Right lobe of liver (tissue), 6 donors: ENCODE data around the gene MDFI. TPM values are rescaled to one million over a fixed set of nuclear protein-coding genes. Genes with fewer than 3 reads are reported as not detected.
A peak's percentile ranks its signal among the peaks of the same experiment; 100 is the strongest.

Experiments
- ATAC-seq, 4 donors: fragments of 200-7000 bp; cut with Tn5 transposase; one replicate each; pipeline ENCODE4 v1.9.1; 2020; ENCODE audit warnings: mild to moderate bottlenecking in 4 of 4, moderate library complexity in 4 of 4
- DNase-seq, 3 donors: peaks; one replicate each; pipeline ENCODE4 v3.0.0-alpha.2; 2020
- H3K27ac ChIP-seq, 3 donors: fragments of 200-600 bp; one replicate each; pipeline ENCODE4 v1.8.0; 2022
- H3K27me3 ChIP-seq, 2 donors: fragments of 200-600 bp; one replicate each; pipeline ENCODE4 v1.8.0; 2022
- H3K36me3 ChIP-seq, 4 donors: fragments of 200-600 bp; sonication (generic) in 1 of 4; one replicate each; pipeline versions ENCODE4 v1.5.1 to v1.8.0; 2017 to 2022; ENCODE audit warnings: control low read depth in 1 of 4
- H3K4me1 ChIP-seq, 4 donors: fragments of 200-600 bp; sonication (generic) in 1 of 4; one replicate each; pipeline versions ENCODE4 v1.5.1 to v1.8.0; 2017 to 2022; ENCODE audit warnings: control low read depth in 1 of 4
- H3K4me3 ChIP-seq, 3 donors: fragments of 200-600 bp; one replicate each; pipeline ENCODE4 v1.8.0; 2022
- H3K9me3 ChIP-seq, 4 donors: fragments of 200-600 bp; sonication (generic) in 1 of 4; one replicate each; pipeline versions ENCODE4 v1.5.1 to v1.8.0; 2017 to 2022; ENCODE audit warnings: control low read depth in 1 of 4
- POLR2A ChIP-seq: fragments of 450-650 bp; IDR thresholded peaks from one replicate; pipeline ENCODE4 v1.6.1; 2017; ENCODE audit warnings: antibody characterized with exemption, mild to moderate bottlenecking
- WGBS: methylation state at CpG from one replicate; pipeline ENCODE4 v1.1.6; 2018; ENCODE audit warnings: low coverage, low lambda C conversion rate; ENCODE audit not compliant: insufficient coverage; ENCODE audit errors: missing lambda C conversion rate; 5-methylcytosine and 5-hydroxymethylcytosine counted together
- intact Hi-C, 2 donors: fragments of 100-400 bp; cut with DNase I; formaldehyde crosslinking; loops; one replicate each; pipeline versions ENCODE4 v1.11.2 to v1.14.1; 2022
- long read RNA-seq: library from polyadenylated mRNA; unstranded; transcript quantifications from one replicate; pipeline ENCODE4 v2.0.0, GENCODE V29; 2019
- total RNA-seq, 6 experiments: library from RNA; depleted of rRNA in 2 of 6; stranded (reverse); fragments of >200 nt in 2 of 6; fragmentation: NEBNext Ultra II Directional in 3 of 6; extraction: Animal tissue kit (Norgen Biotek cat#: 25700) in 3 of 6; gene quantifications; one replicate each; pipeline versions ENCODE4 v1.1.0 to v1.2.4, GENCODE V29; 2016 to 2023
- TF ChIP-seq, protein P1 (sequence below), 4 donors: fragments of 200-600 bp in 3 of 4; fragments of 450-650 bp in 1 of 4; IDR thresholded peaks; one replicate each; pipeline versions ENCODE4 v1.5.1 to v1.8.0; 2016 to 2022; ENCODE audit warnings: antibody characterized with exemption in 4 of 4, mild to moderate bottlenecking in 2 of 4
- donor health status: DM: no; HTN: yes; CAD: no.
- donor health status: DM: no; HTN: no; CAD: no.
- donor health status: DM: no; HTN: no; CAD: no.
- donor health status: DM: no; HTN: yes; CAD: no.
- donor health status: DM: no; HTN: yes; CAD: no.

MDFI gene, protein sequence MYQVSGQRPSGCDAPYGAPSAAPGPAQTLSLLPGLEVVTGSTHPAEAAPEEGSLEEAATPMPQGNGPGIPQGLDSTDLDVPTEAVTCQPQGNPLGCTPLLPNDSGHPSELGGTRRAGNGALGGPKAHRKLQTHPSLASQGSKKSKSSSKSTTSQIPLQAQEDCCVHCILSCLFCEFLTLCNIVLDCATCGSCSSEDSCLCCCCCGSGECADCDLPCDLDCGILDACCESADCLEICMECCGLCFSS
- 1 to 10 TPM in 2 of 6 experiments, under 1 TPM in 1, not detected in 3; 0.29 to 2.4 (median 1.1) TPM for total RNA-seq
- long read RNA-seq = 0 reads

GRCh38 chr6:41638002-41638934, at the start of gene MDFI:
TSS of gene MDFI (plus strand) at chr6:41638468. CDS start at chr6:41638750, 282 bp downstream.
- DNase-seq = peak in 1 of 3 donors; percentile 6
- TF ChIP-seq POLR2A = no peak
- TF ChIP-seq, protein P1, sequence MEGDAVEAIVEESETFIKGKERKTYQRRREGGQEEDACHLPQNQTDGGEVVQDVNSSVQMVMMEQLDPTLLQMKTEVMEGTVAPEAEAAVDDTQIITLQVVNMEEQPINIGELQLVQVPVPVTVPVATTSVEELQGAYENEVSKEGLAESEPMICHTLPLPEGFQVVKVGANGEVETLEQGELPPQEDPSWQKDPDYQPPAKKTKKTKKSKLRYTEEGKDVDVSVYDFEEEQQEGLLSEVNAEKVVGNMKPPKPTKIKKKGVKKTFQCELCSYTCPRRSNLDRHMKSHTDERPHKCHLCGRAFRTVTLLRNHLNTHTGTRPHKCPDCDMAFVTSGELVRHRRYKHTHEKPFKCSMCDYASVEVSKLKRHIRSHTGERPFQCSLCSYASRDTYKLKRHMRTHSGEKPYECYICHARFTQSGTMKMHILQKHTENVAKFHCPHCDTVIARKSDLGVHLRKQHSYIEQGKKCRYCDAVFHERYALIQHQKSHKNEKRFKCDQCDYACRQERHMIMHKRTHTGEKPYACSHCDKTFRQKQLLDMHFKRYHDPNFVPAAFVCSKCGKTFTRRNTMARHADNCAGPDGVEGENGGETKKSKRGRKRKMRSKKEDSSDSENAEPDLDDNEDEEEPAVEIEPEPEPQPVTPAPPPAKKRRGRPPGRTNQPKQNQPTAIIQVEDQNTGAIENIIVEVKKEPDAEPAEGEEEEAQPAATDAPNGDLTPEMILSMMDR (IDR thresholded peaks at IDR 0.05) = no peak
- Histone ChIP-seq H3K27me3 (peaks cover 0 to 7% of the 10 kb centered on the region in 2 donors), H3K4me3 (peak within 1 kb of the TSS in 2 of 3 donors; percentile 9 to 33), H3K4me1 (peaks cover 0 to 9% (median 4%) of the 10 kb centered on the region in 4 donors), H3K9me3 (no peaks in the 10 kb centered on the region), H3K36me3 (no peaks in the 10 kb centered on the region), H3K27ac (no peak within 1 kb of the TSS)
- peak in 3 of 4 donors; percentile 6 to 28 (median 9) for ATAC-seq
- intact Hi-C loops = no loop called here
- 3% methylated on average over 32 of the region's 86 CpGs for WGBS

GRCh38 chr6:41589223-41589622, 49.0 kb upstream of the MDFI start:
- Histone ChIP-seq H3K9me3 (no peaks in the 10 kb centered on the region), H3K36me3 (peaks cover 0 to 17% (median 3%) of the 10 kb centered on the region in 4 donors), H3K27ac (no peak overlapping the region), H3K27me3 (no peaks in the 10 kb centered on the region), H3K4me1 (peaks cover 0 to 13% (median 6%) of the 10 kb centered on the region in 4 donors), H3K4me3 (no peak overlapping the region)
- DNase-seq = no peak
- no CpG with 5 or more reads among the region's 4 CpGs for WGBS
- no peak for ATAC-seq
- intact Hi-C loops = no loop called here
- TF ChIP-seq, protein P1 (IDR thresholded peaks at IDR 0.05) = no peak
- no peak for TF ChIP-seq POLR2A

- no peaks in the 10 kb centered on the region for H3K27me3 ChIP-seq
- peaks cover 0 to 21% (median 3%) of the 10 kb centered on the region in 4 donors for H3K36me3 ChIP-seq
- intact Hi-C loops = loop anchor here (5.0 to 10.0 kb wide), 3 partner anchors 128 to 218 kb away; no protein-coding TSS in a partner anchor
- DNase-seq (no peak), ATAC-seq (no peak)
- H3K4me1 ChIP-seq = peaks cover 0 to 6% (median 3%) of the 10 kb centered on the region in 4 donors
- no peaks in the 10 kb centered on the region for H3K9me3 ChIP-seq
- no peak overlapping the region for H3K4me3 ChIP-seq
- TF ChIP-seq, protein P1 (IDR thresholded peaks at IDR 0.05) = no peak
- no peak for TF ChIP-seq POLR2A
- H3K27ac ChIP-seq = no peak overlapping the region
- 91% methylated on average over 10 of the region's 39 CpGs for WGBS
Observed at GRCh38 chr6:41589636-41590622, 48.3 kb upstream of the MDFI start.

GRCh38 chr6:41591122-41591521, 47.1 kb upstream of the MDFI start:
- TF ChIP-seq, protein P1 (IDR thresholded peaks at IDR 0.05) = no peak
- no peak for TF ChIP-seq POLR2A
- ATAC-seq (peak in 2 of 4 donors; percentile 6 to 10), DNase-seq (no peak)
- intact Hi-C loops = loop anchor here (5.0 to 10.0 kb wide), 3 partner anchors 129 to 219 kb away; no protein-coding TSS in a partner anchor
- peaks cover 0 to 23% (median 3%) of the 10 kb centered on the region in 4 donors for H3K36me3 ChIP-seq
- 100% methylated on average over 1 of the region's 6 CpGs for WGBS
- no peak overlapping the region for H3K27ac ChIP-seq
- no peaks in the 10 kb centered on the region for H3K4me1 ChIP-seq
- no peaks in the 10 kb centered on the region for H3K9me3 ChIP-seq
- no peak overlapping the region for H3K4me3 ChIP-seq
- no peaks in the 10 kb centered on the region for H3K27me3 ChIP-seq
